ENCODE results near the gene LRRC4. TPM values are rescaled to one million over a fixed set of nuclear protein-coding genes. Genes with fewer than 3 reads are reported as not detected.

The LRRC4 gene
- total RNA-seq, 1 donor from 2014 or later, result 0.32 TPM

- Mint-ChIP-seq H3K36me3 (ENCODE audit: low read depth) (peaks cover 4% of the 10 kb centered on the region), H3K4me3 (ENCODE audit: unreplicated experiment) (no peak overlapping the region), H3K27ac (ENCODE audit: unreplicated experiment) (no peak overlapping the region), H3K4me1 (ENCODE audit: low read depth) (no peaks in the 10 kb centered on the region), H3K9me3 (ENCODE audit: low read depth) (no peaks in the 10 kb centered on the region), H3K27me3 (ENCODE audit: low read depth) (no peaks in the 10 kb centered on the region)
- no peak for DNase-seq (ENCODE audit: low spot score)
- no peak for TF ChIP-seq CTCF (IDR thresholded peaks at IDR 0.05)
Measured at GRCh38 chr7:128005117-128005516, 26.1 kb downstream of the LRRC4 start.

- Mint-ChIP-seq H3K9me3 (ENCODE audit: low read depth) (no peaks in the 10 kb centered on the region), H3K4me3 (ENCODE audit: unreplicated experiment) (no peak overlapping the region), H3K27me3 (ENCODE audit: low read depth) (no peaks in the 10 kb centered on the region), H3K27ac (ENCODE audit: unreplicated experiment) (no peak overlapping the region), H3K4me1 (ENCODE audit: low read depth) (no peaks in the 10 kb centered on the region), H3K36me3 (ENCODE audit: low read depth) (peaks cover 4% of the 10 kb centered on the region)
- no peak for TF ChIP-seq CTCF (IDR thresholded peaks at IDR 0.05)
- DNase-seq (ENCODE audit: low spot score), result no peak
Measured at GRCh38 chr7:128004623-128005022, 26.6 kb downstream of the LRRC4 start.

GRCh38 chr7:128003787-128004186 is 27.4 kb downstream of the LRRC4 start:
- no peaks in the 10 kb centered on the region for H3K27me3 Mint-ChIP-seq (ENCODE audit: low read depth)
- H3K4me3 Mint-ChIP-seq (ENCODE audit: unreplicated experiment), result no peak overlapping the region
- H3K9me3 Mint-ChIP-seq (ENCODE audit: low read depth), result no peaks in the 10 kb centered on the region
- no peak for TF ChIP-seq CTCF (IDR thresholded peaks at IDR 0.05)
- H3K4me1 Mint-ChIP-seq (ENCODE audit: low read depth), result no peaks in the 10 kb centered on the region
- H3K27ac Mint-ChIP-seq (ENCODE audit: unreplicated experiment), result no peak overlapping the region
- no peak for DNase-seq (ENCODE audit: low spot score)
- peaks cover 4% of the 10 kb centered on the region for H3K36me3 Mint-ChIP-seq (ENCODE audit: low read depth)

- no peak for DNase-seq (ENCODE audit: low spot score)
- H3K27ac Mint-ChIP-seq (ENCODE audit: unreplicated experiment), result no peak overlapping the region
Measured at GRCh38 chr7:128003167-128003566, 28.1 kb downstream of the LRRC4 start.

GRCh38 chr7:128000854-128001265 is 30.4 kb downstream of the LRRC4 start:
- Mint-ChIP-seq H3K36me3 (ENCODE audit: low read depth) (peaks cover 3% of the 10 kb centered on the region), H3K27me3 (ENCODE audit: low read depth) (no peaks in the 10 kb centered on the region), H3K4me3 (ENCODE audit: unreplicated experiment) (no peak overlapping the region), H3K9me3 (ENCODE audit: low read depth) (no peaks in the 10 kb centered on the region), H3K27ac (ENCODE audit: unreplicated experiment) (no peak overlapping the region), H3K4me1 (ENCODE audit: low read depth) (peaks cover 20% of the 10 kb centered on the region)
- DNase-seq (ENCODE audit: low spot score), result no peak
- no peak for TF ChIP-seq CTCF (IDR thresholded peaks at IDR 0.05)

More at GRCh38 chr7:128003167-128003566, 28.1 kb downstream of the LRRC4 start:
- H3K27me3 Mint-ChIP-seq (ENCODE audit: low read depth), result no peaks in the 10 kb centered on the region
- no peaks in the 10 kb centered on the region for H3K4me1 Mint-ChIP-seq (ENCODE audit: low read depth)
- H3K4me3 Mint-ChIP-seq (ENCODE audit: unreplicated experiment), result no peak overlapping the region
- no peak for TF ChIP-seq CTCF (IDR thresholded peaks at IDR 0.05)
- H3K9me3 Mint-ChIP-seq (ENCODE audit: low read depth), result no peaks in the 10 kb centered on the region
- peaks cover 4% of the 10 kb centered on the region for H3K36me3 Mint-ChIP-seq (ENCODE audit: low read depth)
